ENCODE measurements around the gene DISC1. TPM values are rescaled to one million over a fixed set of nuclear protein-coding genes. Genes with fewer than 3 reads are reported as not detected.

DISC1 gene
- total RNA-seq, 1 donor from 2014 or later: 5.2 TPM

DNA sequence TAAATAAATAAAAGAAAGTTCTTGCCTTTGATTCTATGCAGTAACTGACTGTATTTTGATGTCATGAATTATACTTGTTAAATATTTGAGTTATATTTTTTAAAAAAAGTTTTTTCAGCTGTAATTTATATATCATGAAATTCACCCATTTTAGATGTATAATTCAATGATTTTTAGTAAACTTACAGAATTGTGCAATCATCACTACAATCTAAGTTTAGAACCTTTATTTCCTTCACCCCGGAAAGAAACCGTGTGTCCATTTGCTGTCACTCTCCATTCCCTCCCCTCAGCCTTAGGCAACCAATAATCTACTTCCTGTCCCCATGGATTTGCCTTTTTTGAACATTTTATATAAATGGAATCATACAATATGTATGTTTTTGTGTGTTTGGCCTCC is 32.5 kb upstream of the DISC1 start:
- Mint-ChIP-seq H3K9me3 (ENCODE audit: low read depth) (no peaks in the 10 kb centered on the region), H3K27me3 (no peaks in the 10 kb centered on the region), H3K4me1 (ENCODE audit: low read depth) (peaks cover 3% of the 10 kb centered on the region), H3K4me3 (ENCODE audit: low read depth) (no peak overlapping the region), H3K36me3 (ENCODE audit: insufficient read depth) (no peaks in the 10 kb centered on the region), H3K27ac (no peak overlapping the region)
- no peak for DNase-seq (ENCODE audit: low spot score, unreplicated experiment)
- TF ChIP-seq, protein P1, sequence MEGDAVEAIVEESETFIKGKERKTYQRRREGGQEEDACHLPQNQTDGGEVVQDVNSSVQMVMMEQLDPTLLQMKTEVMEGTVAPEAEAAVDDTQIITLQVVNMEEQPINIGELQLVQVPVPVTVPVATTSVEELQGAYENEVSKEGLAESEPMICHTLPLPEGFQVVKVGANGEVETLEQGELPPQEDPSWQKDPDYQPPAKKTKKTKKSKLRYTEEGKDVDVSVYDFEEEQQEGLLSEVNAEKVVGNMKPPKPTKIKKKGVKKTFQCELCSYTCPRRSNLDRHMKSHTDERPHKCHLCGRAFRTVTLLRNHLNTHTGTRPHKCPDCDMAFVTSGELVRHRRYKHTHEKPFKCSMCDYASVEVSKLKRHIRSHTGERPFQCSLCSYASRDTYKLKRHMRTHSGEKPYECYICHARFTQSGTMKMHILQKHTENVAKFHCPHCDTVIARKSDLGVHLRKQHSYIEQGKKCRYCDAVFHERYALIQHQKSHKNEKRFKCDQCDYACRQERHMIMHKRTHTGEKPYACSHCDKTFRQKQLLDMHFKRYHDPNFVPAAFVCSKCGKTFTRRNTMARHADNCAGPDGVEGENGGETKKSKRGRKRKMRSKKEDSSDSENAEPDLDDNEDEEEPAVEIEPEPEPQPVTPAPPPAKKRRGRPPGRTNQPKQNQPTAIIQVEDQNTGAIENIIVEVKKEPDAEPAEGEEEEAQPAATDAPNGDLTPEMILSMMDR (IDR thresholded peaks at IDR 0.05; ENCODE audit: unreplicated experiment): no peak

DNA sequence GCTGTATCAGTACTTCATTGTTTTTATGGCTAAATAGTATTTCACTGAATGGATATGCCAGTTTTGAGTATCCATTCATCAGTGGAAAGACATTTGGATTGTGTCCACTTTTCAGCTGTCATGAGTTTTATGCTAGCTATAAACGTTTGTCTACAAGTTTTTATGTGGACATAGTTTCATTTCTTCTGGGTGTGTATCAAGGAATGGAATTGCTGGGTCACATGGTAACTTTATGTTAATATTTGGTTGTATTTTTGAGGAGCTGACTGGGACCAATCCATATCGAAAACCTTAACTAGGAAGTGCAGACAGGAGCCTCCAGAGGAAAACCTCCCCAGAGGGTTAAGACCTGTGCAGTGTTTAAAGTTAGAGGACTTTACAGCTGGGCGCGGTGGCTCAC is 31.8 kb upstream of the DISC1 start:
- TF ChIP-seq, protein P1 (IDR thresholded peaks at IDR 0.05; ENCODE audit: unreplicated experiment): no peak
- H3K27me3 Mint-ChIP-seq: no peaks in the 10 kb centered on the region
- DNase-seq (ENCODE audit: low spot score, unreplicated experiment): no peak
- H3K27ac Mint-ChIP-seq: no peak overlapping the region
- no peaks in the 10 kb centered on the region for H3K36me3 Mint-ChIP-seq (ENCODE audit: insufficient read depth)
- no peak overlapping the region for H3K4me3 Mint-ChIP-seq (ENCODE audit: low read depth)
- peaks cover 3% of the 10 kb centered on the region for H3K4me1 Mint-ChIP-seq (ENCODE audit: low read depth)
- H3K9me3 Mint-ChIP-seq (ENCODE audit: low read depth): no peaks in the 10 kb centered on the region

- Mint-ChIP-seq H3K27me3 (no peaks in the 10 kb centered on the region), H3K4me1 (ENCODE audit: low read depth) (peaks cover 3% of the 10 kb centered on the region), H3K4me3 (ENCODE audit: low read depth) (no peak overlapping the region), H3K27ac (no peak overlapping the region), H3K9me3 (ENCODE audit: low read depth) (no peaks in the 10 kb centered on the region), H3K36me3 (ENCODE audit: insufficient read depth) (no peaks in the 10 kb centered on the region)
- TF ChIP-seq, protein P1 (IDR thresholded peaks at IDR 0.05; ENCODE audit: unreplicated experiment): no peak
- DNase-seq (ENCODE audit: low spot score, unreplicated experiment): no peak
These were observed 30.2 kb upstream of the DISC1 start for GRCh38 chr1:231596337-231596791.

- TF ChIP-seq, protein P1 (IDR thresholded peaks at IDR 0.05; ENCODE audit: unreplicated experiment): no peak
- peaks cover 3% of the 10 kb centered on the region for H3K4me1 Mint-ChIP-seq (ENCODE audit: low read depth)
- H3K36me3 Mint-ChIP-seq (ENCODE audit: insufficient read depth): no peaks in the 10 kb centered on the region
- H3K27ac Mint-ChIP-seq: no peak overlapping the region
- no peak overlapping the region for H3K4me3 Mint-ChIP-seq (ENCODE audit: low read depth)
- no peaks in the 10 kb centered on the region for H3K27me3 Mint-ChIP-seq
- H3K9me3 Mint-ChIP-seq (ENCODE audit: low read depth): no peaks in the 10 kb centered on the region
- DNase-seq (ENCODE audit: low spot score, unreplicated experiment): no peak
These were observed 28.6 kb upstream of the DISC1 start for GRCh38 chr1:231597971-231598370.

GRCh38 chr1:231600458-231600976 is 26.1 kb upstream of the DISC1 start:
- Mint-ChIP-seq H3K27me3 (peaks cover 4% of the 10 kb centered on the region), H3K4me1 (ENCODE audit: low read depth) (peaks cover 8% of the 10 kb centered on the region), H3K9me3 (ENCODE audit: low read depth) (no peaks in the 10 kb centered on the region), H3K27ac (no peak overlapping the region), H3K4me3 (ENCODE audit: low read depth) (no peak overlapping the region), H3K36me3 (ENCODE audit: insufficient read depth) (no peaks in the 10 kb centered on the region)
- no peak for DNase-seq (ENCODE audit: low spot score, unreplicated experiment)
- TF ChIP-seq, protein P1 (IDR thresholded peaks at IDR 0.05; ENCODE audit: unreplicated experiment): no peak

All from progenitor cell of endocrine pancreas (in vitro differentiated cells).